Neural progenitor cell (in vitro differentiated cells): ENCODE results near the gene VPS35. TPM values are rescaled to one million over a fixed set of nuclear protein-coding genes. Genes with fewer than 3 reads are reported as not detected.
"Not testable (repeated sequence)": the region's sequence is repeated elsewhere in the genome, so short reads cannot be mapped to it uniquely, and the experiment has no call there.

Experiments used
- DNase-seq: peaks from one replicate; pipeline ENCODE4 v3.0.0-alpha.2; 2016; ENCODE audit warnings: low spot score
- H2AFZ ChIP-seq: fragments of 200-600 bp; sonication (generic); replicated peaks from 2 replicates; pipeline ENCODE4 v1.6.1; 2016; ENCODE audit warnings: antibody characterized with exemption
- H3F3A ChIP-seq: fragments of 200-600 bp; sonication (generic); 2 replicates; pipeline ENCODE4 v1.6.1; 2016; ENCODE audit warnings: antibody characterized with exemption, low read depth
- H3K27ac ChIP-seq: fragments of 200-600 bp; sonication (generic); 2 replicates; pipeline ENCODE4 v1.5.1; 2016; ENCODE audit warnings: mild to moderate bottlenecking
- H3K27me3 ChIP-seq: fragments of 200-600 bp; sonication (generic); 2 replicates; pipeline ENCODE4 v1.6.1; 2016; ENCODE audit warnings: mild to moderate bottlenecking, moderate library complexity
- H3K36me3 ChIP-seq: fragments of 200-600 bp; sonication (generic); 2 replicates; pipeline ENCODE4 v1.5.1; 2016
- H3K4me1 ChIP-seq: fragments of 200-600 bp; sonication (generic); 2 replicates; pipeline ENCODE4 v1.6.1; 2016; ENCODE audit warnings: mixed run types
- H3K4me2 ChIP-seq: fragments of 200-600 bp; sonication (generic); 2 replicates; pipeline ENCODE4 v1.6.1; 2016
- H3K4me3 ChIP-seq: fragments of 200-600 bp; sonication (generic); 2 replicates; pipeline ENCODE4 v1.5.1; 2016
- H3K79me2 ChIP-seq: fragments of 200-600 bp; sonication (generic); 2 replicates; pipeline ENCODE4 v1.6.1; 2016; ENCODE audit warnings: low read depth
- H3K9ac ChIP-seq: fragments of 200-600 bp; sonication (generic); 2 replicates; pipeline ENCODE4 v1.6.1; 2016
- H3K9me3 ChIP-seq: fragments of 200-600 bp; sonication (generic); 2 replicates; pipeline ENCODE4 v1.5.1; 2016; ENCODE audit warnings: low read depth
- H4K20me1 ChIP-seq: fragments of 200-600 bp; sonication (generic); 2 replicates; pipeline ENCODE4 v1.6.1; 2016; ENCODE audit warnings: low read depth
- H3K27ac Mint-ChIP-seq: 3 replicates; pipeline ENCODE4 v1.8.0; 2021; ENCODE audit warnings: mixed read lengths
- H3K27me3 Mint-ChIP-seq: 2 replicates; pipeline ENCODE4 v1.8.0; 2022; ENCODE audit warnings: low read depth, mild to moderate bottlenecking, inconsistent platforms, moderate library complexity, mixed read lengths; ENCODE audit not compliant: insufficient read depth
- H3K36me3 Mint-ChIP-seq: 3 replicates; pipeline ENCODE4 v1.8.0; 2021; ENCODE audit warnings: mixed read lengths
- H3K4me1 Mint-ChIP-seq: 3 replicates; pipeline ENCODE4 v1.8.0; 2021; ENCODE audit warnings: mixed read lengths
- H3K4me3 Mint-ChIP-seq: 3 replicates; pipeline ENCODE4 v1.8.0; 2021; ENCODE audit warnings: mild to moderate bottlenecking, moderate library complexity, mixed read lengths
- H3K9me3 Mint-ChIP-seq: 3 replicates; pipeline ENCODE4 v1.8.0; 2020; ENCODE audit warnings: mixed read lengths
- EZH2 ChIP-seq: fragments of 200-600 bp; sonication (generic); IDR thresholded peaks from 2 replicates; pipeline ENCODE4 v1.6.1; 2017; ENCODE audit warnings: antibody characterized with exemption, mild to moderate bottlenecking, moderate library complexity
- EZH2phosphoT487 ChIP-seq: fragments of 200-600 bp; sonication (generic); IDR thresholded peaks from 2 replicates; pipeline ENCODE4 v1.6.1; 2017; ENCODE audit warnings: antibody characterized with exemption
- total RNA-seq: library from RNA; depleted of rRNA; stranded (reverse); fragments of >200 nt; gene quantifications from 2 replicates; pipeline ENCODE4 v1.2.3, GENCODE V29; 2015; ENCODE audit warnings: low replicate concordance
- TF ChIP-seq, protein P1 (sequence below): fragments of 200-600 bp; sonication (generic); IDR thresholded peaks from 2 replicates; pipeline ENCODE4 v1.5.1; 2017; ENCODE audit warnings: antibody characterized with exemption, mild to moderate bottlenecking

Gene VPS35
- total RNA-seq, 1 donor from 2014 or later: 115 TPM

DNA sequence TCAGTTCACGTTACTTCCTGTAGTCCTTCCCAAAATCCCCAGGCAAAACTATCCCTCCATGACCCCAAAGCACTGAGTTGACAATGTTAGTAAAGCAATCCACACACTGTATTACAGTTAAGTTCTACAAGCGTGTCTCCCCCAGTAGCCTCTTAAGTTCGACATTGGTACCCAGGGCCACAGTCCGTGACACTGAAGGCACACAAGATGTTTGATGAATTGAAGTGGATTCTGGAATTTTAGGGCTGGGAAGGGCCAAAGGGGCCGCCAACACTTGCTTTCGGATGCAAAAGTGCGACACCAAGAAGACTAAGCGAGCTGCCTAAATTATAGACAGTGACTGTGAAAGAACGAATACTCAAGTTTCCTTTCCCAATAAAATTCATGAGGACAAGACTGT lies 1.5 kb downstream of the VPS35 start:
- Histone ChIP-seq H3K9ac (no peak overlapping the region), H4K20me1 (peaks cover 84% of the 10 kb centered on the region)

GRCh38 chr16:46686815-46687473 lies 2.0 kb downstream of the VPS35 start:
- TF ChIP-seq, protein P1, sequence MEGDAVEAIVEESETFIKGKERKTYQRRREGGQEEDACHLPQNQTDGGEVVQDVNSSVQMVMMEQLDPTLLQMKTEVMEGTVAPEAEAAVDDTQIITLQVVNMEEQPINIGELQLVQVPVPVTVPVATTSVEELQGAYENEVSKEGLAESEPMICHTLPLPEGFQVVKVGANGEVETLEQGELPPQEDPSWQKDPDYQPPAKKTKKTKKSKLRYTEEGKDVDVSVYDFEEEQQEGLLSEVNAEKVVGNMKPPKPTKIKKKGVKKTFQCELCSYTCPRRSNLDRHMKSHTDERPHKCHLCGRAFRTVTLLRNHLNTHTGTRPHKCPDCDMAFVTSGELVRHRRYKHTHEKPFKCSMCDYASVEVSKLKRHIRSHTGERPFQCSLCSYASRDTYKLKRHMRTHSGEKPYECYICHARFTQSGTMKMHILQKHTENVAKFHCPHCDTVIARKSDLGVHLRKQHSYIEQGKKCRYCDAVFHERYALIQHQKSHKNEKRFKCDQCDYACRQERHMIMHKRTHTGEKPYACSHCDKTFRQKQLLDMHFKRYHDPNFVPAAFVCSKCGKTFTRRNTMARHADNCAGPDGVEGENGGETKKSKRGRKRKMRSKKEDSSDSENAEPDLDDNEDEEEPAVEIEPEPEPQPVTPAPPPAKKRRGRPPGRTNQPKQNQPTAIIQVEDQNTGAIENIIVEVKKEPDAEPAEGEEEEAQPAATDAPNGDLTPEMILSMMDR: no peak
- TF ChIP-seq EZH2 (no peak), EZH2phosphoT487 (no peak)
- no peak overlapping the region for H3K27ac Mint-ChIP-seq
- no peak for DNase-seq

More for the DNA sequence above, 1.5 kb downstream of the VPS35 start:
- peaks cover 24% of the 10 kb centered on the region for H3F3A ChIP-seq
- no peak overlapping the region for H3K4me3 Mint-ChIP-seq
- peaks cover 24% of the 10 kb centered on the region for H3K4me1 ChIP-seq
- no peak overlapping the region for H3K27ac Mint-ChIP-seq
- no peak for DNase-seq
- peak overlapping the region; percentile 90 for H3K4me2 ChIP-seq
- H3K9me3 ChIP-seq: no peaks in the 10 kb centered on the region
- H3K9me3 Mint-ChIP-seq: no peaks in the 10 kb centered on the region
- H3K27me3 Mint-ChIP-seq: peaks cover 2% of the 10 kb centered on the region
- no peak for TF ChIP-seq EZH2
- peak overlapping the region; percentile 73 for H3K4me3 ChIP-seq
- H3K27me3 ChIP-seq: no peaks in the 10 kb centered on the region
- peaks cover 10% of the 10 kb centered on the region for H3K36me3 ChIP-seq
- H2AFZ ChIP-seq: no peak overlapping the region
- H3K36me3 Mint-ChIP-seq: peaks cover 10% of the 10 kb centered on the region
- H3K79me2 ChIP-seq: peaks cover 92% of the 10 kb centered on the region
- no peak overlapping the region for H3K27ac ChIP-seq
- H3K4me1 Mint-ChIP-seq: peaks cover 43% of the 10 kb centered on the region

DNA sequence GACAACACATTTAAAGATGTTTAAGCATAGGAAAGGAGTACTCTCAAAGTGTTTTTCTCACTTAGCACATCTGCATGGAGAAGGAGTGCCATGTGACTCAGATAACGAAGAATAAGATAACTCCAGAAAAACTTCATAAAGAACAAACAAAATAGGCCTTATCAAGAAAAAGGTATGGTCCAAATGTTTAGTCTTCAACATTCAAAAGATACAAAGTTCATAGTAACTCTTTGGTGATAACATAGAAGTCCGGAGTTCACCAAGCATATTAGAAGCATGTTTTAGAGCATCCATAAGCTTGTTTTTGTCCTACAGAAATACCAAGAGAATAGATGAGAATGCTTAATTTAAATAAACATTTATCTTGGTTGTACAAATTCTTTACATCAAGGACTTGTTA lies 7.1 kb downstream of the VPS35 start:
- not testable (repeated sequence) for H3K27me3 Mint-ChIP-seq, H3K36me3 Mint-ChIP-seq, H3K9ac ChIP-seq, DNase-seq, H3F3A ChIP-seq, H3K27me3 ChIP-seq, H3K9me3 Mint-ChIP-seq, H3K4me3 Mint-ChIP-seq, H3K4me1 Mint-ChIP-seq, H2AFZ ChIP-seq, H3K4me3 ChIP-seq, H3K27ac Mint-ChIP-seq, H3K27ac ChIP-seq, H3K9me3 ChIP-seq, H3K4me2 ChIP-seq, H3K4me1 ChIP-seq
- Histone ChIP-seq H3K79me2 (peaks cover 57% of the 10 kb centered on the region), H4K20me1 (peaks cover 47% of the 10 kb centered on the region), H3K36me3 (peaks cover 18% of the 10 kb centered on the region)

More at GRCh38 chr16:46686815-46687473, 2.0 kb downstream of the VPS35 start:
- peaks cover 38% of the 10 kb centered on the region for H3K4me1 Mint-ChIP-seq
- H3K4me3 ChIP-seq: peak overlapping the region; percentile 73
- no peaks in the 10 kb centered on the region for H3K9me3 Mint-ChIP-seq
- H3K9ac ChIP-seq: no peak overlapping the region
- peaks cover 80% of the 10 kb centered on the region for H4K20me1 ChIP-seq
- H3K36me3 ChIP-seq: peaks cover 5% of the 10 kb centered on the region
- H3K79me2 ChIP-seq: peaks cover 92% of the 10 kb centered on the region
- peaks cover 24% of the 10 kb centered on the region for H3K4me1 ChIP-seq
- H3K9me3 ChIP-seq: no peaks in the 10 kb centered on the region
- H3K4me2 ChIP-seq: peak overlapping the region; percentile 90
- no peak overlapping the region for H2AFZ ChIP-seq
- peaks cover 2% of the 10 kb centered on the region for H3K27me3 Mint-ChIP-seq
- H3K27me3 ChIP-seq: no peaks in the 10 kb centered on the region
- peaks cover 7% of the 10 kb centered on the region for H3K36me3 Mint-ChIP-seq
- H3K27ac ChIP-seq: no peak overlapping the region
- H3F3A ChIP-seq: peaks cover 18% of the 10 kb centered on the region
- H3K4me3 Mint-ChIP-seq: no peak overlapping the region

- H3K9me3 ChIP-seq, H3K4me3 Mint-ChIP-seq, H3K4me2 ChIP-seq, H3K4me1 ChIP-seq, H3K9ac ChIP-seq, H3K27ac Mint-ChIP-seq, H3K27me3 ChIP-seq, H3K36me3 Mint-ChIP-seq, DNase-seq, H3K27me3 Mint-ChIP-seq, H3K4me3 ChIP-seq, H3K4me1 Mint-ChIP-seq, H3K9me3 Mint-ChIP-seq, H3K27ac ChIP-seq, H2AFZ ChIP-seq: not testable (repeated sequence)
- peaks cover 23% of the 10 kb centered on the region for H3K36me3 ChIP-seq
- H4K20me1 ChIP-seq: peaks cover 18% of the 10 kb centered on the region
- H3F3A ChIP-seq: peaks cover 16% of the 10 kb centered on the region
- peaks cover 18% of the 10 kb centered on the region for H3K79me2 ChIP-seq
Measured at GRCh38 chr16:46677943-46678342, 11.0 kb downstream of the VPS35 start.
